GM12878 (cell line): ENCODE data around the gene KRTAP10-3.

ENCODE experiments used
- JUND ChIP-seq: IDR thresholded peaks from 2 replicates; pipeline ENCODE4 v1.6.1; 2012; ENCODE audit warnings: low read depth, mild to moderate bottlenecking, low read length, improper control_type of control experiment, moderate library complexity
- NBN ChIP-seq: fragments of 450-650 bp; IDR thresholded peaks from 2 replicates; pipeline ENCODE4 v1.6.1; 2016
- POLR2AphosphoS2 ChIP-seq: IDR thresholded peaks from 2 replicates; pipeline ENCODE4 v1.6.1; 2011; ENCODE audit warnings: low read depth, mild to moderate bottlenecking, low read length, improper control_type of control experiment, moderate library complexity
- POU2F2 ChIP-seq: IDR thresholded peaks from 3 replicates; pipeline ENCODE4 v1.6.1; 2011; ENCODE audit warnings: low read depth, mild to moderate bottlenecking, low read length, borderline replicate concordance
- SP1 ChIP-seq: IDR thresholded peaks from one replicate; pipeline ENCODE4 v1.6.1; 2011; ENCODE audit warnings: low read depth, low read length
- TF ChIP-seq, protein P1 (sequence below): IDR thresholded peaks from 2 replicates; pipeline ENCODE4 v1.6.1; 2012; ENCODE audit warnings: low read length, inconsistent platforms
- TF ChIP-seq, protein P2 (sequence below): fragments of 450-650 bp; IDR thresholded peaks from 2 replicates; pipeline ENCODE4 v1.6.1; 2017; ENCODE audit warnings: mild to moderate bottlenecking
- TF ChIP-seq, protein P3 (sequence below): IDR thresholded peaks from 2 replicates; pipeline ENCODE4 v1.6.1; 2012; ENCODE audit warnings: mild to moderate bottlenecking, low read depth, low read length

DNA sequence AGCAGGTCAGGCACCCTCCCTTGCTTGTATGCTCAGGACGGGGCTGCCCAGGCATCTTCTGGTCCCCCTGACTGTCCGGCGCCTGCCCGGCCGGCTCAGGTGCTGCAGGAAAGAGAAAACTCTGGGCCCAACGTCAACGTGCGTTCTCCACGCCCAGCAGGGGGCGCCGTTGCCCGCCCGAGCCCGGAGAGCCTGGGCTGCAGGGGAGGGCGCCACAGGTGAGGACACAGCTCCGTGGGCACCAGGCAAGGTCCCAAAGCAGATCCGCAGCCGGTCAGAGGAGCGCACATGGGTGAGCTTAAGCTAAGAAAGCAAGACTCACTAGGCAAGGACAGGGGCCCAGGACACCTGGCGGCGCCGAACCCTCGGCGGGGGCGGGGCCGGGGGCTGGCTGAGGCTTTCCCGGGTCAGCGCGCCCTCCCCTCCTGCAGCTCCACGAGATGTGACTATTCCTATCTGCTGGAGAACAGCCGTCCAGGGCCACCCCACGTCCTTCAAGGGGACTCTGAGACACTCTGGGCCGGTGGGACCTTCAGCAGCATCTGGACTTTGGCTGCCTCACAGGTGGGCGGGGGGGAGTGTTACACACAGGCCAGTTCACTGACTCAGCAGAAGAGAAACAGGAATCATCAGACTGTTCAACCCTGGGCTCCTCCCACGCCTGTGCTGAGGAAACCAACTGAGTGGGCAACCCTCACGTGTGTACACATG lies 47.9 kb downstream of the KRTAP10-3 start:
- TF ChIP-seq POU2F2 (peak; percentile 44; the same call in 1 of the 3 replicates), SP1 (no peak), POLR2AphosphoS2 (no peak), NBN (no peak), JUND (no peak)
- TF ChIP-seq, protein P1, sequence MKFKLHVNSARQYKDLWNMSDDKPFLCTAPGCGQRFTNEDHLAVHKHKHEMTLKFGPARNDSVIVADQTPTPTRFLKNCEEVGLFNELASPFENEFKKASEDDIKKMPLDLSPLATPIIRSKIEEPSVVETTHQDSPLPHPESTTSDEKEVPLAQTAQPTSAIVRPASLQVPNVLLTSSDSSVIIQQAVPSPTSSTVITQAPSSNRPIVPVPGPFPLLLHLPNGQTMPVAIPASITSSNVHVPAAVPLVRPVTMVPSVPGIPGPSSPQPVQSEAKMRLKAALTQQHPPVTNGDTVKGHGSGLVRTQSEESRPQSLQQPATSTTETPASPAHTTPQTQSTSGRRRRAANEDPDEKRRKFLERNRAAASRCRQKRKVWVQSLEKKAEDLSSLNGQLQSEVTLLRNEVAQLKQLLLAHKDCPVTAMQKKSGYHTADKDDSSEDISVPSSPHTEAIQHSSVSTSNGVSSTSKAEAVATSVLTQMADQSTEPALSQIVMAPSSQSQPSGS, result no peak
- TF ChIP-seq, protein P2, sequence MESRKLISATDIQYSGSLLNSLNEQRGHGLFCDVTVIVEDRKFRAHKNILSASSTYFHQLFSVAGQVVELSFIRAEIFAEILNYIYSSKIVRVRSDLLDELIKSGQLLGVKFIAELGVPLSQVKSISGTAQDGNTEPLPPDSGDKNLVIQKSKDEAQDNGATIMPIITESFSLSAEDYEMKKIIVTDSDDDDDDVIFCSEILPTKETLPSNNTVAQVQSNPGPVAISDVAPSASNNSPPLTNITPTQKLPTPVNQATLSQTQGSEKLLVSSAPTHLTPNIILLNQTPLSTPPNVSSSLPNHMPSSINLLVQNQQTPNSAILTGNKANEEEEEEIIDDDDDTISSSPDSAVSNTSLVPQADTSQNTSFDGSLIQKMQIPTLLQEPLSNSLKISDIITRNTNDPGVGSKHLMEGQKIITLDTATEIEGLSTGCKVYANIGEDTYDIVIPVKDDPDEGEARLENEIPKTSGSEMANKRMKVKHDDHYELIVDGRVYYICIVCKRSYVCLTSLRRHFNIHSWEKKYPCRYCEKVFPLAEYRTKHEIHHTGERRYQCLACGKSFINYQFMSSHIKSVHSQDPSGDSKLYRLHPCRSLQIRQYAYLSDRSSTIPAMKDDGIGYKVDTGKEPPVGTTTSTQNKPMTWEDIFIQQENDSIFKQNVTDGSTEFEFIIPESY, result no peak
- TF ChIP-seq, protein P3, sequence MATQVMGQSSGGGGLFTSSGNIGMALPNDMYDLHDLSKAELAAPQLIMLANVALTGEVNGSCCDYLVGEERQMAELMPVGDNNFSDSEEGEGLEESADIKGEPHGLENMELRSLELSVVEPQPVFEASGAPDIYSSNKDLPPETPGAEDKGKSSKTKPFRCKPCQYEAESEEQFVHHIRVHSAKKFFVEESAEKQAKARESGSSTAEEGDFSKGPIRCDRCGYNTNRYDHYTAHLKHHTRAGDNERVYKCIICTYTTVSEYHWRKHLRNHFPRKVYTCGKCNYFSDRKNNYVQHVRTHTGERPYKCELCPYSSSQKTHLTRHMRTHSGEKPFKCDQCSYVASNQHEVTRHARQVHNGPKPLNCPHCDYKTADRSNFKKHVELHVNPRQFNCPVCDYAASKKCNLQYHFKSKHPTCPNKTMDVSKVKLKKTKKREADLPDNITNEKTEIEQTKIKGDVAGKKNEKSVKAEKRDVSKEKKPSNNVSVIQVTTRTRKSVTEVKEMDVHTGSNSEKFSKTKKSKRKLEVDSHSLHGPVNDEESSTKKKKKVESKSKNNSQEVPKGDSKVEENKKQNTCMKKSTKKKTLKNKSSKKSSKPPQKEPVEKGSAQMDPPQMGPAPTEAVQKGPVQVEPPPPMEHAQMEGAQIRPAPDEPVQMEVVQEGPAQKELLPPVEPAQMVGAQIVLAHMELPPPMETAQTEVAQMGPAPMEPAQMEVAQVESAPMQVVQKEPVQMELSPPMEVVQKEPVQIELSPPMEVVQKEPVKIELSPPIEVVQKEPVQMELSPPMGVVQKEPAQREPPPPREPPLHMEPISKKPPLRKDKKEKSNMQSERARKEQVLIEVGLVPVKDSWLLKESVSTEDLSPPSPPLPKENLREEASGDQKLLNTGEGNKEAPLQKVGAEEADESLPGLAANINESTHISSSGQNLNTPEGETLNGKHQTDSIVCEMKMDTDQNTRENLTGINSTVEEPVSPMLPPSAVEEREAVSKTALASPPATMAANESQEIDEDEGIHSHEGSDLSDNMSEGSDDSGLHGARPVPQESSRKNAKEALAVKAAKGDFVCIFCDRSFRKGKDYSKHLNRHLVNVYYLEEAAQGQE, result no peak
